Ramos (cell line): ENCODE measurements around the gene LIAS.
"Not testable (repeated sequence)": the region's sequence is repeated elsewhere in the genome, so short reads cannot be mapped to it uniquely, and the experiment has no call there.

Experiments used
- in situ Hi-C: fragments of 300-500 bp; cut with MboI; formaldehyde crosslinking; loops from one replicate; pipeline ENCODE4 v1.14.3; 2022; ENCODE audit warnings: low sequenced_read_pairs; ENCODE audit not compliant: unreplicated experiment

Gene LIAS

GRCh38 chr4:39452153-39452859, 6.5 kb upstream of the LIAS start:
- in situ Hi-C loops = no loop called here

- in situ Hi-C loops = no loop called here
These were observed 5.8 kb upstream of the LIAS start for GRCh38 chr4:39452860-39453587.

GRCh38 chr4:39453738-39454137, 5.1 kb upstream of the LIAS start:
- in situ Hi-C loops = no loop called here

- in situ Hi-C loops = no loop called here
These were observed 3.4 kb upstream of the LIAS start for GRCh38 chr4:39455486-39455885.

GRCh38 chr4:39456946-39457763, 1.7 kb upstream of the LIAS start:
- in situ Hi-C loops = no loop called here

- in situ Hi-C loops = not testable (repeated sequence)
These were observed 723 bp upstream of the LIAS start for GRCh38 chr4:39458161-39458504.

- in situ Hi-C loops = no loop called here
These were observed 6.1 kb downstream of the LIAS start for GRCh38 chr4:39464886-39465501.

GRCh38 chr4:39466747-39467146, 7.9 kb downstream of the LIAS start:
- in situ Hi-C loops = no loop called here

- in situ Hi-C loops = no loop called here
These were observed 8.6 kb downstream of the LIAS start for GRCh38 chr4:39467464-39467863.

- in situ Hi-C loops = loop anchor here (10.0 kb wide), 1 partner anchor 505 kb away; the partner anchor contains the start of gene PDS5A
These were observed 10.7 kb downstream of the LIAS start for GRCh38 chr4:39469429-39470077.

GRCh38 chr4:39470402-39470801, 11.5 kb downstream of the LIAS start:
- in situ Hi-C loops = loop anchor here (10.0 kb wide), 1 partner anchor 504 kb away; the partner anchor contains the start of gene PDS5A

GRCh38 chr4:39472396-39472795, 13.5 kb downstream of the LIAS start:
- in situ Hi-C loops = loop anchor here (10.0 kb wide), 1 partner anchor 502 kb away; the partner anchor contains the start of gene PDS5A

GRCh38 chr4:39476187-39476895, 17.5 kb downstream of the LIAS start:
- in situ Hi-C loops = loop anchor here (10.0 kb wide), 1 partner anchor 498 kb away; the partner anchor contains the start of gene PDS5A

GRCh38 chr4:39480251-39480650, 21.4 kb downstream of the LIAS start:
- in situ Hi-C loops = no loop called here

GRCh38 chr4:39480902-39481695, 22.2 kb downstream of the LIAS start:
- in situ Hi-C loops = no loop called here

- in situ Hi-C loops = no loop called here
These were observed 25.9 kb downstream of the LIAS start for GRCh38 chr4:39484582-39485272.

- in situ Hi-C loops = no loop called here
These were observed 27.5 kb downstream of the LIAS start for GRCh38 chr4:39486221-39486804.

GRCh38 chr4:39490322-39490721, 31.5 kb downstream of the LIAS start:
- in situ Hi-C loops = no loop called here
